ENCODE measurements around the gene DCDC2.
"Not testable (repeated sequence)": the region's sequence is repeated elsewhere in the genome, so short reads cannot be mapped to it uniquely, and the experiment has no call there.

DCDC2 gene

GRCh38 chr6:24323632-24324337 lies 34.1 kb downstream of the DCDC2 start:
- no peak for DNase-seq

GRCh38 chr6:24322924-24323323 lies 34.9 kb downstream of the DCDC2 start:
- DNase-seq, result no peak

GRCh38 chr6:24322446-24322845 lies 35.4 kb downstream of the DCDC2 start:
- not testable (repeated sequence) for DNase-seq

GRCh38 chr6:24321538-24322162 lies 36.2 kb downstream of the DCDC2 start:
- no peak for DNase-seq

- no peak for DNase-seq
Observed at GRCh38 chr6:24313251-24314141, 44.4 kb downstream of the DCDC2 start.

- not testable (repeated sequence) for DNase-seq
Observed at GRCh38 chr6:24311775-24312174, 46.1 kb downstream of the DCDC2 start.

- no peak for DNase-seq
Observed at GRCh38 chr6:24307881-24308280, 50.0 kb downstream of the DCDC2 start.

GRCh38 chr6:24306936-24307335 lies 50.9 kb downstream of the DCDC2 start:
- no peak for DNase-seq

GRCh38 chr6:24306038-24306437 lies 51.8 kb downstream of the DCDC2 start:
- no peak for DNase-seq

GRCh38 chr6:24296944-24297343 lies 60.9 kb downstream of the DCDC2 start:
- DNase-seq, result no peak

GRCh38 chr6:24293852-24294251 lies 64.0 kb downstream of the DCDC2 start:
- DNase-seq, result not testable (repeated sequence)

- DNase-seq, result no peak
Observed at GRCh38 chr6:24287239-24287638, 70.6 kb downstream of the DCDC2 start.

GRCh38 chr6:24284006-24284405 lies 73.9 kb downstream of the DCDC2 start:
- no peak for DNase-seq

GRCh38 chr6:24283043-24283985 lies 74.5 kb downstream of the DCDC2 start:
- DNase-seq, result peak; percentile 68

GRCh38 chr6:24274441-24275083 lies 83.3 kb downstream of the DCDC2 start:
- peak; percentile 31 for DNase-seq

- no peak for DNase-seq
Observed at GRCh38 chr6:24273096-24273870, 84.6 kb downstream of the DCDC2 start.

GRCh38 chr6:24272553-24272952 lies 85.3 kb downstream of the DCDC2 start:
- peak; percentile 19 for DNase-seq

- no peak for DNase-seq
Observed at GRCh38 chr6:24272148-24272547, 85.7 kb downstream of the DCDC2 start.

GRCh38 chr6:24270011-24270410 lies 87.8 kb downstream of the DCDC2 start:
- no peak for DNase-seq

- DNase-seq, result not testable (repeated sequence)
Observed at GRCh38 chr6:24258214-24258613, 99.6 kb downstream of the DCDC2 start.

- no peak for DNase-seq
Observed at GRCh38 chr6:24257282-24257681, 100.6 kb downstream of the DCDC2 start.

Measured in NCI-H1694 (cell line).